NK-92 (cell line): ENCODE measurements around the gene CAPN15.
A peak's percentile ranks its signal among the peaks of the same experiment; 100 is the strongest.
"Not testable (repeated sequence)": the region's sequence is repeated elsewhere in the genome, so short reads cannot be mapped to it uniquely, and the experiment has no call there.

Source experiments
- DNase-seq: peaks from one replicate; lab custom pipeline; 2025; ENCODE audit not compliant: unreplicated experiment; lab: John Stamatoyannopoulos, UW

Gene CAPN15

GRCh38 chr16:589658-590187 is 62.2 kb downstream of the CAPN15 start, which contains the start of gene RAB40C:
RAB40C (plus strand) TSS chr16:590066; CDS start chr16:590292, 226 bp downstream.
- peak; percentile 96 for DNase-seq

- no peak for DNase-seq
Measured at GRCh38 chr16:590188-590814, 62.8 kb downstream of the CAPN15 start.

GRCh38 chr16:590815-591200 is 63.3 kb downstream of the CAPN15 start:
- DNase-seq, result no peak

GRCh38 chr16:591231-591630 is 63.7 kb downstream of the CAPN15 start:
- DNase-seq, result no peak

- no peak for DNase-seq
Measured at GRCh38 chr16:591892-592517, 64.5 kb downstream of the CAPN15 start.

GRCh38 chr16:592518-593306 is 65.2 kb downstream of the CAPN15 start:
- no peak for DNase-seq

- DNase-seq, result no peak
Measured at GRCh38 chr16:593406-593805, 65.9 kb downstream of the CAPN15 start.

GRCh38 chr16:593807-594206 is 66.3 kb downstream of the CAPN15 start:
- DNase-seq, result no peak

- no peak for DNase-seq
Measured at GRCh38 chr16:595094-595528, 67.6 kb downstream of the CAPN15 start.

- DNase-seq, result no peak
Measured at GRCh38 chr16:595942-596735, 68.6 kb downstream of the CAPN15 start.

- no peak for DNase-seq
Measured at GRCh38 chr16:596736-597060, 69.2 kb downstream of the CAPN15 start.

GRCh38 chr16:597655-598054 is 70.1 kb downstream of the CAPN15 start:
- not testable (repeated sequence) for DNase-seq

- DNase-seq, result no peak
Measured at GRCh38 chr16:598823-599739, 71.6 kb downstream of the CAPN15 start.

- DNase-seq, result no peak
Measured at GRCh38 chr16:600781-601180, 73.3 kb downstream of the CAPN15 start.

GRCh38 chr16:603933-604332 is 76.4 kb downstream of the CAPN15 start:
- no peak for DNase-seq
